Suprapubic skin (tissue), 4 donors: ENCODE measurements around the gene CABP1. TPM values are rescaled to one million over a fixed set of nuclear protein-coding genes. Genes with fewer than 3 reads are reported as not detected.

Source experiments
- DNase-seq, 2 donors: peaks; one replicate each; pipeline ENCODE4 v3.0.0-alpha.2; 2019; ENCODE audit warnings: low spot score in 2 of 2
- H3K27ac ChIP-seq: fragments of 200-600 bp; sonication (generic); one replicate; pipeline ENCODE4 v1.5.1; 2019
- H3K27me3 ChIP-seq: fragments of 200-600 bp; sonication (generic); one replicate; pipeline ENCODE4 v1.5.1; 2019
- H3K36me3 ChIP-seq: fragments of 200-600 bp; sonication (generic); one replicate; pipeline ENCODE4 v1.5.1; 2019
- H3K4me1 ChIP-seq: fragments of 200-600 bp; sonication (generic); one replicate; pipeline ENCODE4 v1.5.1; 2019
- H3K4me3 ChIP-seq: fragments of 200-600 bp; sonication (generic); one replicate; pipeline ENCODE4 v1.5.1; 2019; ENCODE audit warnings: mild to moderate bottlenecking
- H3K9me3 ChIP-seq: fragments of 200-600 bp; sonication (generic); one replicate; pipeline ENCODE4 v1.5.1; 2019
- EP300 ChIP-seq: sonication (generic); formaldehyde crosslinking; IDR thresholded peaks from one replicate; pipeline ENCODE4 v1.6.1; 2017; ENCODE audit warnings: antibody characterized with exemption
- POLR2A ChIP-seq, 2 donors: fragments of 450-650 bp; IDR thresholded peaks; one replicate each; pipeline ENCODE4 v1.6.1; 2017; ENCODE audit warnings: antibody characterized with exemption in 2 of 2, mild to moderate bottlenecking in 2 of 2, moderate library complexity in 2 of 2
- POLR2AphosphoS5 ChIP-seq, 3 donors: sonication (generic); formaldehyde crosslinking; IDR thresholded peaks; one replicate each; pipeline ENCODE4 v1.6.1; 2017; ENCODE audit warnings: antibody characterized with exemption in 3 of 3
- WGBS: methylation state at CpG from one replicate; pipeline ENCODE4 v1.1.5; 2018; 5-methylcytosine and 5-hydroxymethylcytosine counted together
- total RNA-seq, 4 donors: library from RNA; depleted of rRNA; stranded (reverse); fragments of >200 nt; gene quantifications; one replicate each; pipeline ENCODE4 v1.1.0, GENCODE V29; 2016
- TF ChIP-seq, protein P1 (sequence below), 2 donors: fragments of 200-600 bp in 1 of 2; fragments of 450-650 bp in 1 of 2; sonication (generic) in 1 of 2; IDR thresholded peaks; one replicate each; pipeline ENCODE4 v1.5.1; 2016 to 2019; ENCODE audit warnings: antibody characterized with exemption in 2 of 2, mild to moderate bottlenecking in 1 of 2, moderate library complexity in 1 of 2

Gene CABP1
- total RNA-seq, 4 donors from 2014 or later, result 0.19 to 0.56 (median 0.47) TPM; not detected in 1

GRCh38 chr12:120684523-120684932, 44.1 kb downstream of the CABP1 start:
- WGBS, result 51% methylated on average over 8 of the region's 8 CpGs
- peaks cover 31% of the 10 kb centered on the region for H3K4me1 ChIP-seq
- no peaks in the 10 kb centered on the region for H3K36me3 ChIP-seq
- H3K4me3 ChIP-seq, result no peak overlapping the region
- no peak for DNase-seq
- H3K27ac ChIP-seq, result no peak overlapping the region
- no peak for TF ChIP-seq EP300
- no peak for TF ChIP-seq POLR2A (IDR thresholded peaks at IDR 0.05)
- TF ChIP-seq, protein P1, sequence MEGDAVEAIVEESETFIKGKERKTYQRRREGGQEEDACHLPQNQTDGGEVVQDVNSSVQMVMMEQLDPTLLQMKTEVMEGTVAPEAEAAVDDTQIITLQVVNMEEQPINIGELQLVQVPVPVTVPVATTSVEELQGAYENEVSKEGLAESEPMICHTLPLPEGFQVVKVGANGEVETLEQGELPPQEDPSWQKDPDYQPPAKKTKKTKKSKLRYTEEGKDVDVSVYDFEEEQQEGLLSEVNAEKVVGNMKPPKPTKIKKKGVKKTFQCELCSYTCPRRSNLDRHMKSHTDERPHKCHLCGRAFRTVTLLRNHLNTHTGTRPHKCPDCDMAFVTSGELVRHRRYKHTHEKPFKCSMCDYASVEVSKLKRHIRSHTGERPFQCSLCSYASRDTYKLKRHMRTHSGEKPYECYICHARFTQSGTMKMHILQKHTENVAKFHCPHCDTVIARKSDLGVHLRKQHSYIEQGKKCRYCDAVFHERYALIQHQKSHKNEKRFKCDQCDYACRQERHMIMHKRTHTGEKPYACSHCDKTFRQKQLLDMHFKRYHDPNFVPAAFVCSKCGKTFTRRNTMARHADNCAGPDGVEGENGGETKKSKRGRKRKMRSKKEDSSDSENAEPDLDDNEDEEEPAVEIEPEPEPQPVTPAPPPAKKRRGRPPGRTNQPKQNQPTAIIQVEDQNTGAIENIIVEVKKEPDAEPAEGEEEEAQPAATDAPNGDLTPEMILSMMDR (IDR thresholded peaks at IDR 0.05), result no peak
- peak in 1 of 3 donors; percentile 40 for TF ChIP-seq POLR2AphosphoS5 (IDR thresholded peaks at IDR 0.05)
- no peaks in the 10 kb centered on the region for H3K27me3 ChIP-seq
- H3K9me3 ChIP-seq, result no peaks in the 10 kb centered on the region

DNA sequence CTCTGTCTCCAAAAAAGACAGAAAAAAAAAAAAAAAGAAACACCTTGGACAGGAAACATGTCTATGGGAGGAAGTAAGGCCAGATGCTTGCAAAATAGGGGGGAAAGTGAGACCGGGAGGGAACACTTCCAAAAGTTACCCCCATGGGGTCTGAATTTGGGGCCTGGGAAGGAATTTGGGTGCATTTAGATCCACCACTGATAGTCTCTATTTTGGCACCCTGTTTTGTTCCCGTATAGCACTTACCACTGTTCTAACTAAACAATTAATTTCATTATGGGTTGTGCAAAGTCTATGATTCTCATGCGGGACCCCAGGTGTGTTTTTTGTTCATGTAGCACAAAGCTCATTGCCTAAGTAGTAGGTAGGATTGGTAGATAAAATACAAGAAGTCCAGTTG, 45.1 kb downstream of the CABP1 start:
- 67% methylated on average over 3 of the region's 3 CpGs for WGBS
- H3K36me3 ChIP-seq, result no peaks in the 10 kb centered on the region
- H3K27ac ChIP-seq, result no peak overlapping the region
- DNase-seq, result no peak
- TF ChIP-seq EP300 (no peak), POLR2AphosphoS5 (IDR thresholded peaks at IDR 0.05) (no peak), POLR2A (IDR thresholded peaks at IDR 0.05) (no peak)
- TF ChIP-seq, protein P1 (IDR thresholded peaks at IDR 0.05), result no peak
- H3K27me3 ChIP-seq, result no peaks in the 10 kb centered on the region
- H3K9me3 ChIP-seq, result no peaks in the 10 kb centered on the region
- peaks cover 39% of the 10 kb centered on the region for H3K4me1 ChIP-seq
- no peak overlapping the region for H3K4me3 ChIP-seq

GRCh38 chr12:120686151-120686689, 45.8 kb downstream of the CABP1 start:
- Histone ChIP-seq H3K4me1 (peaks cover 46% of the 10 kb centered on the region), H3K27ac (peak overlapping the region; percentile 85), H3K27me3 (no peaks in the 10 kb centered on the region), H3K4me3 (peak overlapping the region; percentile 67), H3K36me3 (no peaks in the 10 kb centered on the region), H3K9me3 (no peaks in the 10 kb centered on the region)
- TF ChIP-seq EP300 (no peak), POLR2AphosphoS5 (IDR thresholded peaks at IDR 0.05) (no peak), POLR2A (IDR thresholded peaks at IDR 0.05) (no peak)
- TF ChIP-seq, protein P1 (IDR thresholded peaks at IDR 0.05), result no peak
- WGBS, result 0% methylated on average over 19 of the region's 46 CpGs
- peak; percentile 98 for DNase-seq

DNA sequence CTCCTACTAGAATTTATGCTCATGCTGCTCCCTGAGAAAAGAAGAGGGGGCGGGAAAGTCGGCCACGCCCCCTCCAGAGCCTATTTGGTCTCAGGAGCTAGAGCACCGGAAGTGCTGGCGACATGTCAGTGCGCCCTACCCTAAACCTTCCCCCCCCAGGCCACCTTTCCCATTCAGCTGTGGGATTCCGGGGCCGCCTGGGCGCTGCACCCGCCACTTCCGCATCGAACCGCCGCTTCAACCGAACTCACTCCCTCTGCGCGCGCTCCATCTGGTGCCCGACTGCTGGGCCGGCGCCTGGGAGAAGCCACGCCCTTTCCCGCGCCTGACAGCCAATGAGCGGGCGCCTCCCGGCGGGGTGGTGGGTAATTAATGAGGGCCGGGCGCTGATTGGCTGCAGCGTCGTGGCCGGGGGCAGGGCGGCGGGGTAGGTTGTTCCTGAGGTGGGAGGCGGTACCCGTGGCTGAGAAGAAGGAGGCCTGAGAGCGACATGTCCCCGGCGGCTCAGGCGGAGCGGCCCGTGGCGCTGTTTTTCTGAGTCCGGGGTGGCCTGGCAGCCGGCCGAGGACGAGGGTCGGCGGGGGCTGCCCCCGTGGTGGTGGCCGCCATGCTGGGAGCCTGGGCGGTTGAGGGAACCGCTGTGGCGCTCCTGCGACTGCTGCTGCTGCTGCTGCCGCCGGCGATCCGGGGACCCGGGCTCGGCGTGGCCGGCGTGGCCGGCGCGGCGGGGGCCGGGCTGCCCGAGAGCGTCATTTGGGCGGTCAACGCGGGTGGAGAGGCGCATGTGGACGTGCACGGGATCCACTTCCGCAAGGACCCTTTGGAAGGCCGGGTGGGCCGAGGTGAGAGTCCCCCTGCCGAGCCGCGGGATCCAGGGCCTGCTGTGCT, 46.5 kb downstream of the CABP1 start, which contains the start of gene MLEC:
TSS of gene MLEC (plus strand) at position 460 of the 888 bp plus-strand sequence. CDS start at position 608, 148 bp downstream.
- TF ChIP-seq POLR2AphosphoS5 (IDR thresholded peaks at IDR 0.05) (peak in 2 of 3 donors; percentile 8 to 15), POLR2A (IDR thresholded peaks at IDR 0.05) (peak in 1 of 2 donors; percentile 29), EP300 (no peak)
- TF ChIP-seq, protein P1 (IDR thresholded peaks at IDR 0.05), result peak in 1 of 2 donors; percentile 11
- no peaks in the 10 kb centered on the region for H3K27me3 ChIP-seq
- no CpG with 5 or more reads among the region's 84 CpGs for WGBS
- H3K36me3 ChIP-seq, result no peaks in the 10 kb centered on the region
- peaks cover 46% of the 10 kb centered on the region for H3K4me1 ChIP-seq
- H3K9me3 ChIP-seq, result no peaks in the 10 kb centered on the region
- H3K27ac ChIP-seq, result peak within 1 kb of the TSS; percentile 85
- DNase-seq, result peak; percentile 99 to 100
- peak within 1 kb of the TSS; percentile 67 for H3K4me3 ChIP-seq
